ENCODE data around the gene ERC2.

The ERC2 gene

DNA sequence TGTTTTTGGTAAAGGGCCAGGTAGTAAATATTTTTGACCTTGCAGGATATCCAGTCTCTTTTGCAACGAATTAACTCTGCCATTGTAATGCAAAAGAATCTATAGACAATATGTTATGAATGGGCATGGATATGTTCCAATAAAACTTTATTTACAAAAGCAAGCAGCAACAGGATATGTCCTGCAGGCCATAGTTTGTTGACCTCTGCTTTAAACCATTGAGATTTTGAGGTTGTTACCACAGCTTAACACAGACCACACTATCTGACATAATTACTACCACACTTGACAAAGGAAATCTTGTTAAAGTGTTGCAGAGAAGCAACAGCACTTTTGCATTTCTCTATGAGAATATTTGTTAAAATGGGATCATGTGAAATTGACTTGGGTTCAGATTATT is 349.3 kb downstream of the ERC2 start:
- no peak overlapping the region for H3K27ac Mint-ChIP-seq
- no peak overlapping the region for H3K4me3 Mint-ChIP-seq
- H3K4me1 Mint-ChIP-seq (ENCODE audit: low read depth): no peaks in the 10 kb centered on the region
- peaks cover 4% of the 10 kb centered on the region for H3K27me3 Mint-ChIP-seq
- H3K36me3 Mint-ChIP-seq: no peaks in the 10 kb centered on the region
- peaks cover 11% of the 10 kb centered on the region for H3K9me3 Mint-ChIP-seq (ENCODE audit: low read depth)

DNA sequence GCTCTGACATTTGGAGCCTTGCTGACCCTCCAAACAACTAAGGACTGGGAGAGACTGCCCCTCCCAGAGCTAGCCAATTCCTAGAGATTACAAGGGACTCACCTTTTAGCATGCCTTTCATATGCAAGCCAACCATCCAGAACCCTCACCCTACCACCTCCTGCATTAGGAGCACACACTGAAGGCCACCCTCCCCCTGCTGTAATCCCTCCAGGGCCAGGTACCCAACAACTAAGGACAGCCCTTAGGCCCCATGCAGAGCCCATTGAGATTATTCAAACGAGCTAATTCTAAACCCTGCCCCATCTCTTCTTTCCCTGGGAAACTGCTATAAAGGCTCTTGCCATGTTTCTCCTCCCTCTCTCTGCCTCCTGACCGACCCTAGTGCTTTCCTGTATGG is 352.6 kb downstream of the ERC2 start:
- Mint-ChIP-seq H3K4me3 (no peak overlapping the region), H3K36me3 (no peaks in the 10 kb centered on the region), H3K9me3 (ENCODE audit: low read depth) (peaks cover 11% of the 10 kb centered on the region), H3K27ac (no peak overlapping the region), H3K4me1 (ENCODE audit: low read depth) (no peaks in the 10 kb centered on the region), H3K27me3 (no peaks in the 10 kb centered on the region)

DNA sequence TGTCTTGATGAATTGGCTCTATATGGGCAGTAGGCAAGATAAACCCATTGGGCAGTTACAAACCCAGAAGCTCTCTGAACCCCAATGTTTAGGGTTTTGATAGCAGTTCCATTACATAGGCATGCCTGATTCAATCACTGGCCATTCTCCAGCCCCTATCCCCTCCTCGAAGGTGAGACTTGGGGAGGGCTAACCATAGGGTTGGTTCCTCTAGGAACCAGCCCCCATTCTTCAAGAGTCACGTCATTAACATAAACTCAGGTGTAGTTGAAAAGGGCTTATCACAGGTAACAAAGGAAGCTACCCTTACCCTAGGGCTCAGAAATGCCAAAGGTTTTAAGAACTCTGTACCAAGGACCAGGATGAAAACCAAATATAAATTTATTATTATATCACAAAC is 353.1 kb downstream of the ERC2 start:
- Mint-ChIP-seq H3K9me3 (ENCODE audit: low read depth) (peaks cover 11% of the 10 kb centered on the region), H3K36me3 (no peaks in the 10 kb centered on the region), H3K4me1 (ENCODE audit: low read depth) (no peaks in the 10 kb centered on the region)

DNA sequence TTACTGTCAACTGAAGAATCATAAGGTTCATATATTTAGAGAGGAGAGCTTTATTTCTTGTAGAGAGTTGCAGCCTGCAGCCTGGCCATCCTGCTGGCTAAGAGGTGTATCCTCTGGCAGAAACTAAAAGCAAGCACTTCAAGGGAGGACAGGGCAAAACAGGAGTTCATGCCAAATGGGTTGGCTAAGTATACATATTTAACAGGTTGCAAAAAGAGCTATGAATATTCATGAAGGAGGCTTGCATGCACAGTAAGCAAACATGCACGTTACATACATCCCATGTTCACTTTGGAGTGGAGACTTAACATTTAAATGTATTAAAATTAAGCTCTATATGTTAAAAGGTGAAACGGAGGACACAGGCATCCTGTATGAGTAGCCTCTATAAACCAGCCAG is 354.4 kb downstream of the ERC2 start:
- Mint-ChIP-seq H3K36me3 (no peaks in the 10 kb centered on the region), H3K27ac (no peak overlapping the region), H3K9me3 (ENCODE audit: low read depth) (peaks cover 11% of the 10 kb centered on the region), H3K4me1 (ENCODE audit: low read depth) (no peaks in the 10 kb centered on the region), H3K27me3 (no peaks in the 10 kb centered on the region), H3K4me3 (no peak overlapping the region)

More for the DNA sequence above, 353.1 kb downstream of the ERC2 start:
- Mint-ChIP-seq H3K4me3 (no peak overlapping the region), H3K27ac (no peak overlapping the region), H3K27me3 (no peaks in the 10 kb centered on the region)

DNA sequence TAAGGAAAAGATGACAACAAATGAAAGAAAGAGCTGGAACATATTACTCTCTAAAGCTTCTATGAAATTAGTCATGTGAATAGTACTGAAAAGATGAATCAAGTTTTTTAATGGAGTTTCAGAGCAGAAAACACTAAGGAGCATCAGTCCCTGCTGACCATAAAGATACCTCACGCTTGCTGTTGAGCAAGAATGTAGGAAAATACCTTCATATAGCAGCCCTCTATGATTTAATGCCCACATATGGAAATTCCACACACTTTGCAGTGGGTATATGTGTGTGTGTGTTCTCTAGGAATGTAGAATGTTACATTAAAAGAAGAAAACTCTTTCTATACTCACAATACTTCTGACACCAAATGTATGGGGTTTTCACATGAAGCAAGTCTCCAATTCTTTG is 355.0 kb downstream of the ERC2 start:
- H3K9me3 Mint-ChIP-seq (ENCODE audit: low read depth): peaks cover 11% of the 10 kb centered on the region

DNA sequence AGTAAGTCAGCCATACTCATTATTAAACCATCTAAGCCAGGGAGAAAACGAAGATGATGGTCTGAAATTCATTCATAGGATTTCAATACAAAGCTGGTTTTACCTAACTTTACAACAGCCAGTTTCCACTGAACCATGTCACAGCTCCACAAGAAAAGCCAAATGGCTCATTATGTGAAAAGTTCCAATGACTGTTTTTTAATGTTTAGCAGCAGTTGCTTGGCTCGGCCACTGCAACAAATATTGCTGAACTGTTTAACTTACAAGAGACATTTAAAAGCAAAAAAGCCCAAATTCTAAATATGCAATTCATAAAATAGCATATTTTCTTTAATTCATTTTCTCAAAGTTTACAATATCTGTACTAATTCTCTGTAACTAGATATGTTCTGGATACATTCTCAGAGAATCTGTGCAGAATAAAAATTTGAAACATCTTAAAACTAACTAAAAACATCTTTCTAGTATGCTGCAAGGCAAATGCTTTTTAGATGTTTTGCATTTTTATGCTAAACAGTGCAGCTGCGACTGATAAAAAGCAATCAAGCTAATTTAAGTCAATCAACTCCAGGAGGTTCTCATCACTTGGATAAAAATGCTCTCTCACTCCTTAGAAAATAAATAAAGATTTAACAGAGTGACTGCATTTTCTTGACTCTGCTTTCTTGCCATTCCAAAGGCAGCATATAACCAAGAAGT is 356.5 kb downstream of the ERC2 start:
- Mint-ChIP-seq H3K4me1 (ENCODE audit: low read depth) (no peaks in the 10 kb centered on the region), H3K4me3 (no peak overlapping the region)

More for the DNA sequence above, 355.0 kb downstream of the ERC2 start:
- H3K4me3 Mint-ChIP-seq: no peak overlapping the region
- no peaks in the 10 kb centered on the region for H3K4me1 Mint-ChIP-seq (ENCODE audit: low read depth)
- no peaks in the 10 kb centered on the region for H3K27me3 Mint-ChIP-seq
- H3K27ac Mint-ChIP-seq: no peak overlapping the region
- no peaks in the 10 kb centered on the region for H3K36me3 Mint-ChIP-seq

DNA sequence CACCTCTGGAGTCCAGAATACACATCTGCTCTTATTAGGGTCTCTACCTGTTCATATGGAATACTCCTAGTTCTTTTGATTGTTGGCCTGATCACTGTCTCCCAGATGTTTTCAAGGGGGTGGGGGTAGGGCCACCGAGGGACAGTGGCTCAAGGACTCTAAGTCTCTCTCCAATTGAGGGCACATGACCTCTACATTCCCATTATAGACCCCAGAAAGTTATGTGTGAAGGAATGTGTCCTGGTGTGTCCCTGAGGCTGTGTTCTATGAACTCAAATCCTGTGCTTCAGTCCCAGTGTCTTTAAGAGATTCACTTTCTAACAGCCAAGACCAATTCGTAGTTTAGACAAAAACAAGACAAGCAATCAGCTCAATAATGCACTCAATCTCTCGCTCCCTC is 357.4 kb downstream of the ERC2 start:
- peaks cover 11% of the 10 kb centered on the region for H3K9me3 Mint-ChIP-seq (ENCODE audit: low read depth)
- no peaks in the 10 kb centered on the region for H3K36me3 Mint-ChIP-seq
- H3K27me3 Mint-ChIP-seq: no peaks in the 10 kb centered on the region
- no peak overlapping the region for H3K4me3 Mint-ChIP-seq
- H3K4me1 Mint-ChIP-seq (ENCODE audit: low read depth): no peaks in the 10 kb centered on the region
- H3K27ac Mint-ChIP-seq: no peak overlapping the region

More for the DNA sequence above, 356.5 kb downstream of the ERC2 start:
- Mint-ChIP-seq H3K27me3 (no peaks in the 10 kb centered on the region), H3K9me3 (ENCODE audit: low read depth) (peaks cover 11% of the 10 kb centered on the region), H3K36me3 (no peaks in the 10 kb centered on the region), H3K27ac (no peak overlapping the region)

DNA sequence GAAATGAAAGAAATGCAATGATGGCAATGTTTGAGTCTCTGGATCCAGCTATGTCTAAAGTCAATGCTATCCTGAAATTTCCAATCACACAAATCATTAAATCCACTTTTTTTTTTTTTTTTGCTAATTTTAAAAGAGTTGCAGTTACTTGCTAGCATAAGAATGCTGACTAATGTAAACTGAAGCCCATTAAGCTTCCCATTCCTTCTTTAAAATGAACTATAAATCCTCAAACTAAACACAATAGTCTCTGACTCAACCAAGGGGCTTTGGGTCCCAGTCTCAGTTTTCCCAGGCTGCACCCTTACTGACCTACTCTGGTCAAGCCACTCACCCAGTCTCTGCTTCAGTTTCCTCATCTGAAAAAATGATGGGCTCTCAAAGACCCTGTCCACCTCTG is 361.1 kb downstream of the ERC2 start:
- Mint-ChIP-seq H3K27me3 (peaks cover 4% of the 10 kb centered on the region), H3K36me3 (no peaks in the 10 kb centered on the region), H3K9me3 (ENCODE audit: low read depth) (no peaks in the 10 kb centered on the region), H3K27ac (no peak overlapping the region), H3K4me3 (no peak overlapping the region), H3K4me1 (ENCODE audit: low read depth) (no peaks in the 10 kb centered on the region)

DNA sequence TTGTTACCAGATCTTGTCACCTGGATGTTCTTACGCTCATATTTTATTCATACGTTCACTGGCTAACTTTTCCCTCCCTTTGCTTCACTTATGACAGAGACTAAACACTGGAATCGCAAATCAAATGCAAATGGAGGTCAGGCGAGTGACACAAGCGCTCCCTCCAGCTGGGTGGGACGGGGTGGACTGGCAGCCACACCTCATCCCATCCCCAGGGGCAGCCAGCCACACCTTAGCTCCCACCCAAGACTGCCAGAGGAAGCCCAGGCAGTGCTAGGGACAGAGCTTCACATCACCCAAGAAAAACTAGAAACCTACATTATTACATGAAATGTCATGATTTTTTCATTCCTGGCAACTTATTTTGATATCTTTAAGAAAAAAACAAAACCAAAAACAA is 366.2 kb downstream of the ERC2 start:
- Mint-ChIP-seq H3K4me1 (ENCODE audit: low read depth) (no peaks in the 10 kb centered on the region), H3K4me3 (no peak overlapping the region), H3K36me3 (no peaks in the 10 kb centered on the region), H3K9me3 (ENCODE audit: low read depth) (no peaks in the 10 kb centered on the region), H3K27me3 (peaks cover 9% of the 10 kb centered on the region), H3K27ac (no peak overlapping the region)

DNA sequence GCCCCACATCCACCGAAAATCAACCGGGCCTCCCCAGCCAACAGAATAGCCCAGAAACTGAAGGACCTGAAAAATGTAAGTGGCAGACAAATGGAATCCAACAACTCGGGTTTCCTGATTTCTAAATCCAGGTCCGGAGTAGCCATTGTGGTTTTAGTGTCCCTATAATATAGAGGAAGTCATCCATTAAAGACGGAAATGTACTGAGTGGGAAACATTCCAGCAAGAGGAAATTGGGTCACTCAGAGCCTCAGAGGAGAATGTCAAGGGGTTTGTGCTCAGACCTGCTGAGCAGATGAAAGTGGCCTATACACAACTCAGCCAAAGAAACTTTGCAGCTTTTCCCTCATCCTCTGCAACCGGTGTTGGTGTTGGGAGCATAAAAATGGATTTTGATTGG is 366.7 kb downstream of the ERC2 start:
- no peak overlapping the region for H3K4me3 Mint-ChIP-seq
- H3K36me3 Mint-ChIP-seq: no peaks in the 10 kb centered on the region
- no peak overlapping the region for H3K27ac Mint-ChIP-seq
- no peaks in the 10 kb centered on the region for H3K9me3 Mint-ChIP-seq (ENCODE audit: low read depth)
- peaks cover 9% of the 10 kb centered on the region for H3K27me3 Mint-ChIP-seq
- no peaks in the 10 kb centered on the region for H3K4me1 Mint-ChIP-seq (ENCODE audit: low read depth)

DNA sequence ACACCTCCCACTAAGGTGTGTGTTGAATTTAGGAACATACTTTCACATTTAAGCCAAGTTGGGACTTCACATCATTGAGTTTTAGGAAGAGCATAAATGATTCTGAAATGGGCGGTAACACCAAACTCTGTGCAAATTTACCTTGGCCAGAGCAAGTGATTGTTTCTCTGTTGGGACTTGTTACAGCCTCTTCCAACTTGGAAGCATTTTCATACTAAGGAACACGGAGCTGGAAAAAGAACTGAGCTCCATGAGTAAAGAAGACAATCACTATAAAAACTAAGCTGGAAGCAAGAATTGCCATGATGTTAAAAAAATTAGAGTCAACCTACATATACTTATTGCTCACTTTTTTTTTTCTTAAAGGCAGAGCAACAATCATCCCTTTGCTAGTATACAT is 371.3 kb downstream of the ERC2 start:
- H3K27me3 Mint-ChIP-seq: peaks cover 4% of the 10 kb centered on the region
- H3K4me3 Mint-ChIP-seq: no peak overlapping the region
- H3K27ac Mint-ChIP-seq: no peak overlapping the region

DNA sequence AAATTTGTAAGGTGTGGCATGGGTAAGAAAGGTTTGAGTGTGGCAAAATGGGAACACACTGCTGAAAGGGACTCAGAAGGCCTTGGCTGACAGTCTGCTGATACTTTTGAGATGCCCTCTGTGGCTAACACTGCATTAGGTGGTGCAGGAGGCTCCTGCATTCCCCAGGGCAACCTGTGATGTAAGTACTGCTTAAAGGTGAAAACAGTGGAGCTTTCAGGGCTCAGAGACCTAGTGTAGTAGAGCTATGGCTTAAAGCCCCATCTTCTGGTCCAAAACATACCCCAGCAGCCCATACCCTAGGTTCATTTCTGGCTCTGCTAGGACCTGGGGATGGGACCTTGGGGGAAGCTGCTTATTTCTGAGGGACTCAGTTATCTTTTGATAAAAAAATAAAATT is 374.1 kb downstream of the ERC2 start:
- Mint-ChIP-seq H3K4me1 (ENCODE audit: low read depth) (no peaks in the 10 kb centered on the region), H3K4me3 (no peak overlapping the region), H3K27ac (no peak overlapping the region), H3K36me3 (no peaks in the 10 kb centered on the region), H3K27me3 (no peaks in the 10 kb centered on the region), H3K9me3 (ENCODE audit: low read depth) (no peaks in the 10 kb centered on the region)

More for the DNA sequence above, 371.3 kb downstream of the ERC2 start:
- H3K4me1 Mint-ChIP-seq (ENCODE audit: low read depth): no peaks in the 10 kb centered on the region
- no peaks in the 10 kb centered on the region for H3K9me3 Mint-ChIP-seq (ENCODE audit: low read depth)
- H3K36me3 Mint-ChIP-seq: no peaks in the 10 kb centered on the region

DNA sequence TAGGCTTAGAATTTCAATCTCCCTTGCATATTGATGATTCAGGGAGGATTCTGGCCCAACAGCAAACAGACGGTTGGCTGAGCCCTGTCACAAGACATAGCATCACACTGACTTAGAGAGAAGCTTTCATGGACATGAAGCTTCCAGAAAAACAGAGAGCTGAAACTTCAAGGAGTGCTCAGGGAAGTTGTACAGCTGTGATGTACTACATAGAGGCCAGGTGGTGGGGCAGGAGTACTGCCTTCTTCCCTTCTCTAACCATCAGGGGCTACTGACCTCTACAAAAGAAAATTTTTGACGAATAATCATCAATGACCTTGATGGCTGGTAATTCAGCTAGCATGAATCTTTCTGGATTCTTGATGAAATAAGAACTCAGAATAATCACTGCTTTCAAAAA is 378.5 kb downstream of the ERC2 start:
- H3K9me3 Mint-ChIP-seq (ENCODE audit: low read depth): no peaks in the 10 kb centered on the region
- no peaks in the 10 kb centered on the region for H3K36me3 Mint-ChIP-seq
- H3K27ac Mint-ChIP-seq: no peak overlapping the region
- no peaks in the 10 kb centered on the region for H3K4me1 Mint-ChIP-seq (ENCODE audit: low read depth)
- H3K4me3 Mint-ChIP-seq: no peak overlapping the region
- no peaks in the 10 kb centered on the region for H3K27me3 Mint-ChIP-seq

DNA sequence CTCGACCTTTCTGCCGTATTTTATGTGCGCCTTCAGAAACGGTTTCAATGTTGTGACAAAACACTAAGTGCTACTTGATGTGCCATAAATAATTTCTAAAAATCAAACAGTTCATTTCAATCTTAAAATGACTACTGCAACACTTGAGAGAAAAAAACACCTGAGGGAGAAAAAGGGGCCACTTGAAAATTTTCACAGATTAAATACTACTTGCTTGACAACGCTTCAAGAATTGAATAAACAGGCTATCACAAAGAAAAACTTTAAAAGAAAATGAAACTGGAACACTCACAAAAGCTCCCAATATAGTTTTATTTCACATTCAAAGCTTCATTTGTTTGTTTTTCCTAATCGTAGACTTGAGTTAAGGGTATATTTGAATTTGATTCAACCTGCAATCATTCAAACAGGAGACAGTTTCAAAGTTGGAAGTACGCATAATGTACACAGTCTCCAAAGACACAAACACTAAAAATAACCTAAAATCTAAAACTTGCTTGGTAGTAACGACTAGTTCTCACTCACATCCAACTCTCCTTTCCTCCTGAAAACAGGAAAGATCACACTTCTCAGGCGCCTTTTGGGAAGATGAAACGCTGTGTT is 380.7 kb downstream of the ERC2 start:
- Mint-ChIP-seq H3K36me3 (no peaks in the 10 kb centered on the region), H3K9me3 (ENCODE audit: low read depth) (no peaks in the 10 kb centered on the region), H3K27ac (no peak overlapping the region), H3K4me3 (no peak overlapping the region), H3K27me3 (no peaks in the 10 kb centered on the region), H3K4me1 (ENCODE audit: low read depth) (no peaks in the 10 kb centered on the region)

DNA sequence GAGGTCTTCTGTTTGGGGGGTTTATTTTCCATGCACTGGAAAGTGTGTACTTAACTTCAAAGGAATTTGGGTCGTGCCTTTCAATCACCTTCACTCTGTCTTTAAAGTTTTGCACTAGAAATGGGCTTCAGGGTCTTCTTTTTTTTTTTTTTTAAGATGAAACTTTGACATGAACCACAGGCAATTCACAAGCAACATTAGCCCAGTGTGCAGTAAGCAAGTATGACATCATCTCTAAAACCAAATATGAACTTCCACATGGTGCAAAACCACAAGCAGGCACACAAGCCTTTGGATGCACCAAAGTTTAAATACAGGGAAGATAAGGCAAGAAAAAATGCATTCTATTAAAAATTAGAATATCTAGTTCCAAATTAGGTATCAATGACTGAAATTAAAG is 381.9 kb downstream of the ERC2 start:
- Mint-ChIP-seq H3K4me3 (no peak overlapping the region), H3K9me3 (ENCODE audit: low read depth) (no peaks in the 10 kb centered on the region), H3K4me1 (ENCODE audit: low read depth) (no peaks in the 10 kb centered on the region), H3K27ac (no peak overlapping the region), H3K27me3 (no peaks in the 10 kb centered on the region), H3K36me3 (no peaks in the 10 kb centered on the region)

DNA sequence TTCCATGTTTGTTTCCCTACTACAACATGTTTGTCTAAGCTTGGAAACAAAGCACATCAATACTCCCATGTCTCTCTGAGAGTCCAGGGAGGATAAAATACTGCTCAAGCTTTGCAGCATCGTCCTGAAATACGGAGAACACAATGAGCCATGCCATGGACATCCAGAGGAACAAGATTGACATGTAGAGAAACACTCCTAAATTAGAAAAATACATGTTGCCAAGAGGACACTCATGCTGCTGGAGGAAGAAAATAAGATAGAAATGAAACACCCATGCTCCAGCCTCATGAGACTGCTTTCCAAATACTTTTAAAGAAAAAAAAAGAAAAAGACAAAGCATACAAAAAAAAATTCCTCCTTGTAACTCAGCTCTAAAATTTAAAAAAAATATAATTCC is 387.0 kb downstream of the ERC2 start:
- no peak overlapping the region for H3K4me3 Mint-ChIP-seq
- no peak overlapping the region for H3K27ac Mint-ChIP-seq
- H3K36me3 Mint-ChIP-seq: no peaks in the 10 kb centered on the region
- H3K27me3 Mint-ChIP-seq: no peaks in the 10 kb centered on the region
- no peaks in the 10 kb centered on the region for H3K4me1 Mint-ChIP-seq (ENCODE audit: low read depth)
- H3K9me3 Mint-ChIP-seq (ENCODE audit: low read depth): no peaks in the 10 kb centered on the region

Measured in activated naive CD8-positive, alpha-beta T cell (primary cell).